ENCODE results near the gene UGT1A9.

UGT1A9 gene

DNA sequence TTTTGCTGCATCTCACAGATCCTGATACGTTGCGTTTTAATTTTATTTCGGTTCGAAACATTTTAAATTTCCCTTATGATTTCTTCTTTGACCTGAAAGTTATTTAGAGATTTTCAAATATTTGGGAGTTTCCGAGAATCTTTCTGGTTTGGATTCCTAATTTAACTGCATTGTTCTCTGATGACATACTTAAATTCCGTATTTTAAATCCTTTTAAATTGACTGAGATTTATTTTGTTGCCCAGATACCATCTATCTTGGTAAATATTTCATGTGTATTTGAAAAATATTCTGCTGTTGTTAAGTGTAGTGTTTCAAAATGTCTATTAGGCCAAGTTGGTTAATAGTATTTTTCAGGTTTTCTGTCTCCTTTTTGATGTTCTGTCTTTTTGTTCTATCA lies 144.2 kb downstream of the UGT1A9 start:
- no peak for DNase-seq (ENCODE audit: low read depth in 2 of 3, low spot score in 2 of 3)

- no peak for DNase-seq (ENCODE audit: low read depth in 2 of 3, low spot score in 2 of 3)
Measured at GRCh38 chr2:233816334-233816733, 144.6 kb downstream of the UGT1A9 start.

DNA sequence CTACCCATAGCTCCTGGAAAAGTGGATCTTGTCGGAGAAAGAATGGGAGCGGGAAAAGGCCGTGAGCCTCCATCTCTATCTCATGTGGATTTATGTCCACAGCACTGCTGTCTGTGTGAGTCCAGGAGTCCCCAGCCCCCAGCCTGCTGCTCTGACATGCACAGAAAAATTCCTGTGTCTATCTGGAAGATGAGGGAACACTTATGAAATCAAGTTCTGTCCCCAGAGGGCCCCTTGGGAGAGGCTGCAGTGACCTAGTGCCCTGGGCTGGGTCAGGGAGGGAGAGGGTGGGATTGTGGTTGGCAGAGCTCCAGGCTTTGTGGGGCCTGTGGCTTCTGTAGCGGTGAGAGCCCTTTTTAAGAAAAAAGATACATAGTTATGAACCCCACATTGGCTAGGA lies 145.1 kb downstream of the UGT1A9 start:
- DNase-seq (ENCODE audit: low read depth in 2 of 3, low spot score in 2 of 3) = no peak

DNA sequence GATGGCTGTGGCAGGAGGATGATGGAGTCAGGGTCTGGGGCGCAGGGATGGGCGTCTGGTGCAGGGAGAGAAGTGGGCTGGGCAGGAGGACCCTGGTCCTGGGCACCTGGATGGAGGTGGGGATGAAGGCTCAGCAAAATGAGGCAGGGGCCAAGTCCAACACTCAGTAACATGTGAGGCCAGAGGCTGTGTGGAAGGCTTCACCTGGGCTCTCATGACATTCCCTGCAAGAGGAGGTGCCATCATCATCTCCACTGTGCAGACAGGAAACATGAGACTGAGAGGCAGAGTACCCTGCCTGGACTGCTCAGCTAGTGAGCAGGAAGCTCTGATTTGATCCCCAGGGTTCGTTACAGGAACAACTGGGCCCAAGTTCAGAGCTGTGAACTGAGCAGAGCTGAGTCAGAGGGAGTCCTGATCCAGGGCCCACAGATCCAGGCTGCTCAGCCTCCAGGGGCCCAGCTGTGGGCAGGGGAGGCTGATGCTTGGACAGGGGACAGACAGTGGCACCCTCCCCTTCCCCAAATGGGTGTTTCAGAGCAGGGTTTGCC lies 145.7 kb downstream of the UGT1A9 start:
- no peak for DNase-seq (ENCODE audit: low read depth in 2 of 3, low spot score in 2 of 3)

DNA sequence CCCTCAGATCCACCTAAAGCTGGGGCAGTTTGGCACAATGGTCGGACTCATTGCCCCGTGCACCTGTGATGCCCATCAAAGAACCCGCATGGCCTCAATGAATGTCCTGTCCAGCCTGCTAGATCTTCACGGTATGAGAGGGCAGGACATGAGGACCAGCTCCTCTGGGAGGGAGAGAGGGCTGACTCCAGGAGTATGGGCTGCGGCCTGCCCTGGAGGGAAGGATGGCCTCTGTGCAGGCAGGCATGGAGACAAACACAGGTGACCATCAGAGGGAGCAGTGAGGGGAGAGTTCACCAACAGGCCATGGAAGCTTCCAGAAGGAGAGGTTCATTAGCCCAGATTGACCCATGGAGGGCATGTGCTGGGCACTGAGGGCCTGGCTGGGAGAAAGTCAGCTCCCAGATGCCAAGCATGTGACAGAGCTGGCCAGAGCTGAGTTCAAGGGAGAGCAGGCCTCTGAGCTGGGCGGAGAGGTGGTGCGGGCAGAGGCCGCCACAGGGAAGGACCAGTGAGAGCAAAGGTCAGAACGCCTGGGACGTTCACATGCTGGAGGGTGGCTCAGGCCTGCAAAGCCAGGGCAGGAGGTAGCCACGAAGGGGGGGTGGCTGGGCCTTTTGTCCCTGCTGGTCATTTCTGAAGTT lies 146.4 kb downstream of the UGT1A9 start:
- DNase-seq (ENCODE audit: low read depth in 2 of 3, low spot score in 2 of 3) = no peak

- no peak for DNase-seq (ENCODE audit: low read depth in 2 of 3, low spot score in 2 of 3)
Measured at GRCh38 chr2:233818639-233819621, 147.2 kb downstream of the UGT1A9 start.

- no peak for DNase-seq (ENCODE audit: low read depth in 2 of 3, low spot score in 2 of 3)
Measured at GRCh38 chr2:233819884-233820773, 148.4 kb downstream of the UGT1A9 start.

DNA sequence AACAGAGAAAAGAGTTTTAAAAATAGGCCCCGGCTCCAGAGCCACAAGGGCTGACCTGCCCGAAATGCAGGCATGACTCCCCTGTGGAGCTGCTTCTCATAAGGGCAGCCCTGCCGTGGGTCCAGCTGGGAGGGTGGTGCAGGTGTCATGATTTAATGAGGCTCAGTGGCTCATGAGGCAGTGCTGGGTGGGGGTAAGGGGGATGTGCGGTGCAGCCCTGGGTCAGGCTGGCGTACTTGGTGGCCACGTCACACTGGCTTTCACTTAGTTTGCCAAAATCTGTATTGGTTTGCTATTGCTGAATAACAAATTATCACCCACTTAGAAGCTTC lies 149.0 kb downstream of the UGT1A9 start:
- DNase-seq (ENCODE audit: low read depth in 2 of 3, low spot score in 2 of 3) = no peak

- no peak for DNase-seq (ENCODE audit: low read depth in 2 of 3, low spot score in 2 of 3)
Measured at GRCh38 chr2:233821196-233821595, 149.5 kb downstream of the UGT1A9 start.

GRCh38 chr2:233821709-233822100 lies 150.0 kb downstream of the UGT1A9 start:
- DNase-seq (ENCODE audit: low read depth in 2 of 3, low spot score in 2 of 3) = no peak

- no peak for DNase-seq (ENCODE audit: low read depth in 2 of 3, low spot score in 2 of 3)
Measured at GRCh38 chr2:233822101-233822771, 150.5 kb downstream of the UGT1A9 start.

Measured in activated CD8-positive, alpha-beta memory T cell treated with anti-CD3 and anti-CD28 coated beads for 48 hours (primary cell).